ENCODE results near the gene HNF1B.
A peak's percentile ranks its signal among the peaks of the same experiment; 100 is the strongest.

Gene HNF1B

DNA sequence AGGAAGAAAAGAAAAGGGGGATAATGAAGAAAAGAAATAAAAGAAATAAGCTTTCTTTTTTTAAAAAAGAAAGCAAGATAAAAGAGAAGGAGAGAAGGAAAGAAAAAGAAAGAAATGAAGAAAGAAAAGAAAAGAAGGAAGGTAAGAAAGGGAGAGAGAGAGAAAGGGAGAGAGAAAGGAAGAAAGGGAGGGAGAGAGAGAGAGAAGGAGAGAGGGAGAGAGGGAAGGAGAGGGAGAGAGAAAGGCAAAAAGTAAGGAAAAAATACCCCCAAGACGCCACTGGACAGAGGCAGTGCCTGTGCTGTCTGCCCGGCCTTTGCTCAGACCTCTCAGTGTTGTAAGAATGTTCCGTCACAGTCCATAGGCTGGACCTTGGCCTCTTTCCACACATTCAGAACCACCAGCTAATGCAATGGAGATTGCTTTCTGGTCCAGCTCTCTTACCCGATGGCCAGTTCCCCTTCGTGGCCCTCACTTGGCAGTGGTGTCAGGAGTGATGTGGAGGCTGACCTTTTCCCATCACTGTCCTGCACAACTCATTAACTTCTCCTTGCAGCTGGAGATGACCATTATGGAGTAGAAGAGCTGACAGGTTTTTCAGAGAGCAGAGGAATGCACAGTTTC lies 14.3 kb upstream of the HNF1B start:
- no peak for DNase-seq

DNA sequence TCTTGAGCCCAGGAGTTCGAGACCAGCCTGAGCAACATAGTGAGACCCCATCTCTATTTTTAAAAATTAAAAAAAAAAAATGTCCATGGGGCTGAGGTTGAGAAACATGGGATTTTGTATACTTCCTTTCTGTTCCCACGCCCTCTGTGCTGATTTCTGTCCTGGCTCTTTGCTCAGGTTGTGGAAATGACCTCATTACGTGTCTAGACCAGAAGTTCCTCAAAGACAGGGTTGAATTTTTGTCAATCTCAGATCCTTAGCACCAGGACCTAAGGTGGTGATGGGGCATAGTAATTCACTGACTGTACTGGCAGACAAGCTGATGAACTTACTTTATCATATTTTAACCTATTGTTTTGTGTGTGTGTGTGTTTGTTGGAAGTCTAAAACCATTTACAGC lies 11.2 kb upstream of the HNF1B start:
- DNase-seq = no peak

DNA sequence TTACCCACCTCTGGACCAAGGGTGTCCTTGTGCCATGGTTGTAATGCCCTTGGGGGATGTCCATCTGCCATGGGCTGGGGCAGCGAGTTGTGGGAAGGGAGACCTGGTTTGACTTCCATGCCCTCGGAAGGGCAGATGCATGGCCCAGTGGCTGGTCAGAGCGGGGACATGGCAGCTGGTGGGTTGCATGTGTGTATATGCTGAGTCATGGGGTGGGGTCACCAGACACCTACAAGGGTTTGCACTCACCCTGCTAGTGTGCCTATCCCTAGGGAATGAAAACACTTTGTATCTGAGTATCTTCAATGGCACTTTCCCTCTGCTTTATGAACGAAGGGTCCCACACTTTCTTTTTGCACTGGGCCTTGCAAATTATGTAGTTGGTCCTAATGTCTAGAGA lies 10.6 kb upstream of the HNF1B start:
- DNase-seq = no peak

- DNase-seq = no peak
Observed at GRCh38 chr17:37754363-37754762, 9.5 kb upstream of the HNF1B start.

DNA sequence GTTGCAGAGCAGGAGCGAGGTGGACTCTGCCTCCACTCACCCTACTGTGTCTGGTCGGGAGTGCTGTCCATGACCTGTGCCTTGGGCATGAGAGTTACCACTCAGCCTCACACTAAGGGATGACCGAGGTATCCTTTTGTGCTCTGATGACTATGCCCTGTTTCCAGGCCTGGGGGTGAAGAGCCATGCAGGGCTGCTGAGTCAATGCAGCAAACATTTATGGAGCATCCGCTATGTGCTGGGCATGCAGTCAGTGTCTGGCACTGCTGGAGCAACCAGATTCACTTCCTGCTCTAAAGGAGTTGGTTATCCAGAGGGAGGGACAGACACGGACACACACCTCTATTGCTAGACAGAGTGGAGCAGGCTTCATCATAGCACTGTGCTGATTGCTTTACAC lies 7.6 kb upstream of the HNF1B start:
- DNase-seq = no peak

DNA sequence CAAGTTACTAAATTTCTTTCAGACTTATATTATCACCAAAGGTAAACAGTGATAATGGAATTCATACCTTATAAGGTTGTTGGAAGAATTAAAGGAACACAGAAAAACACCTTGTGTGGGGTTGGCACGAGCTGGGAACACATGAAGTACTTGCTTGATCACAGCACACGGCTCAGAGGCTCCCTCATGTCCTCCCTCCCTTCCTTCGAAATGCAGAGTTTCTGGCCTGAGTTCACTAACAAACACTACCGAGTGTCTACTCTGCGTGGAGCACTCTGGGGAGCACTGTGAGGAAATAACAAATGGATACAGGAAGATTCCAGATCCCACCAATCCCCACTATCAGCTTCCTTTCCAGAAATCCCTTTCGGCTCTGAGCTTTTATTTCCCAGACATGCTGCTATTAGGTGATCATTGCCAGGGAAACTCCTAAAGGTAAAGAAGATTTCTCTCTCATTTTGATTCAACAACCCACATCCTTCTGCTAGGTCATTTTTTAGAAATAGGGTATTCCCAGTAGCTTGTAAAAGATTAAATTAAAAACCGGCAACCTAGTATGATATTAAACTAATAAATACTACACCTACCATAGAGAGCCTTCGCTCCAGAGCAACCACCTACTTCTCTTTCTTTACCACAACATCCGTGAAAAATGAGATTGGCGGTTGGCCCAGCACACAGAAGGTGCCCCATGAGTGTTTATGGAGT lies 6.1 kb upstream of the HNF1B start:
- DNase-seq = no peak

DNA sequence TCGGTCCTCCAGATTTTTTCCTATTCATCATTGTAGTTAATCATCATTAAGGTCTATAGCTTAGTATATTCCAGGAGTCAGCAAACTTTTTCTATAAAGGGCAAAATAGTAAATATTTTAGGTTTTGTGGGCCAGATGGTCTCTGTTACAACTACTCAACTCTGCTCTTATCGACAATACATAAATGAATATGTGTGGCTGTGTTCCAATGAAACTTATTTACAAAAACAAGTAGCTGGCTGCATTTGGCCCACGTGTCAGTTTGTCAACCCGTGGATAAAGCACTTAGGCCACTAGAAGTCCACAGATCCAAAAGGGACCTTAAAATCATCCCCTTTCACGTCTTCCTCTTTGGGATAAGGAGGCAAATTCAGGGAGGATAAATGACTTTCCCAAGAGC lies 5.4 kb upstream of the HNF1B start:
- no peak for DNase-seq

DNA sequence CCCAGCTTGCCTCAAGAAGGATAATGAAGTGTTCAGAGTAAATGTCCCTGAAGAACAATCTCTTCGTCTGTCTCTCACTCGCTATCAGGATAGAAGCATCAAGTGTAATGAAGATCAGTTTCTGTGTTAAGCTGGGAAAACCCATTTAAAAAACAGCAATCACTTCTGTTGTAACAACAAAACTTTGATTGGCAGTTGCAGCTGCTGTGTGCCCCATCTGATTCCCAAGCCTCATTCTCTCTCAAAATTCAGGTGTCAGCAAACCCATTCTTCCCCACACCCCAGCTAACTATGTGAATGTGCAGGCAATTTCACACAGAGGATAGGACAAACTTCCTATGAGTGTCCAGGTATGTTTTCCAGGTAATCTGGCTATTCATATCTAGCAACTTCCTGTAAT lies 2.4 kb upstream of the HNF1B start:
- DNase-seq = no peak

DNA sequence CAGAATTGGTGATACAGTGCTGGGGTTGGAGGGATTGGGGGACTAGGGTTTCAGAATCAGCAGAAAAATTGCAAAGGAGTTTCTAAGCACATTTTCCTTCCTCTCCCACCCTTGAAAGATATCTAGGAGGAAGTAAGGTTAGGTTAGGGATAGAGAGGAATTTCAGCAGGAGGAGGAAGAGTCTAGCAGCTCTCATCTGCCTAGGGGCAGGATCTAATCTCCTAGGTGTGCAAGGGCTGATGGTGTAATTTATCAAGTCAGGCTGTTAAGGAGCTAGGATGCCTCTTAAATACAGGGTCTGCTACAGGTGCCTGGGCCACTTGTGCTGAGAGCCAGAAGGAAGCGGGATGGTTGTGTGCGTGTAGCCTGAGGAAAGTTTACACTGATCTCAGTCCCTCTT lies 1.8 kb upstream of the HNF1B start:
- no peak for DNase-seq

GRCh38 chr17:37745801-37746426 lies 1.1 kb upstream of the HNF1B start:
- DNase-seq = no peak

DNA sequence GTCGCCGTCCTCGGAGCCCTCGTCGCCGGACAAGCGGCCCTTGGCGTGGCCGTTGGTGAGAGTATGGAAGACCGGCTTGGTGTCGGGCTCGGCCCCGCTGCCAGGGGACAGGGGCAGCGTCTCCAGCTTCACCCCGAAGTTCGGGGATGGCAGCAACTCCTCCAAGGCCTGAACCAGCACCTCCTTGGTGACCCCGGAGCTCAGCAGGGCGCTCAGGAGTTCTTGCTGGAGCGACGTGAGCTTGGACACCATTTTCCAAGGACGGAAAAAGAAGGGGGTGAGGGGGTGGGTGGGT lies 279 bp downstream of the HNF1B start:
- no peak for DNase-seq

GRCh38 chr17:37743875-37744632 lies 805 bp downstream of the HNF1B start:
- peak in 1 of 3 experiments; percentile 24 for DNase-seq

DNA sequence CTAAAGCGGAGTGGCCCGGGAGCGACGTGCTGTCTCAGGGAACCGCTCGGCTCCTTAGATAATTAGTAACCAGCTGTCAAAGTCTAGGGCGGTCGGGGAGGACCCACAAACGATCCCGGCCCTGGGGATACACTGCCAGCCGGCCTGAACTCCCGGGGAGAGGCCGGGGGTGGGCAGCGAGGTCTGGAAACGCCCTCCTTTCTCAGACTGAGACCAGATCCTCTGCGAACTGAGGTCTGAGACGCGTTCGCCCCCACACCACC lies 1.3 kb downstream of the HNF1B start:
- DNase-seq = no peak

DNA sequence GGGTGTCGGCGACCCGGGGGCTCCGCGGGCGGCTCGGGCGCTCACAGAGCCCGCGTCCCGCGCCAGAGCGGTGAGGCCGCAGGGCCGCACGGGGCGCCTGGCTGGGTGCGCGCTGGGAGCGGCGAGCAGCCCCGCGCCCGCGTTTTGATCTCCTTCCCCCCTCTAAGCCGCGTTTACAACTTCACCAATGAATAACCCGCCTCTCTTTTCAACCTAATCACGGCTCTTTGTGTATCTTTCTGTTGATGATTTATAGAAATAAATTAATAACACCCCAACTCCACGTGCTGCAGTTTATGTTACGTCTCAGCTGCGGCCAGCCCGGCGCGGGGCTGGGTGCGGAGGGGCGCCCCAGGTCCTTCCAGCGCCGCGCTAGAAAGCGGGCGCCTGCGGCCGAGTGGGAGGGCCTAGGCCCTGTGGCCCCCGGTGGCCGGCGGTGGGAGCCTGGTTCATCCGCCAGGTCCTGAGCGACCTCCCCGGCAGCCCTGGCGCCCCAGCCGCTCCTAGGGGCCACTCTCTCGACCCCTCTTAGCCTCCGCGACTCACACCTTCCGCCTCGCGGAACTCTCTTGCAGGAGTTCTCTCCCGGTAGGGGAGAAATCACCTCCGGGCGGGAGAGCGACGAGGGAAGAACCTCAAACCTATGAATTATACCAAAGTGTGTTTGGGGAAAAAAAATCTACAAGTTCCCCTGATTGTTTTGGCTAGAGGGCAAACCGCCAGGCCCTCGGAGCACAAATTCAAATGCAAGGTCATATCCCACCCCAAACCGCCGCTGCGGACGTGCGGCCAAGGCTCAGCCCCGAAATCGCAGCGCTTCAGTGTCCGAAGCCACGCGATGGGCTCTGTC lies 1.9 kb downstream of the HNF1B start:
- peak in 2 of 3 experiments; percentile 27 to 33 for DNase-seq

GRCh38 chr17:37742116-37742761 lies 2.6 kb downstream of the HNF1B start:
- DNase-seq = peak in 2 of 3 experiments; percentile 34 to 44

- DNase-seq = peak in 1 of 3 experiments; percentile 26
Observed at GRCh38 chr17:37741341-37742115, 3.3 kb downstream of the HNF1B start.

GRCh38 chr17:37740915-37741314 lies 3.9 kb downstream of the HNF1B start:
- no peak for DNase-seq

GRCh38 chr17:37737971-37738370 lies 6.9 kb downstream of the HNF1B start:
- DNase-seq = no peak

GRCh38 chr17:37737081-37737480 lies 7.8 kb downstream of the HNF1B start:
- no peak for DNase-seq

DNA sequence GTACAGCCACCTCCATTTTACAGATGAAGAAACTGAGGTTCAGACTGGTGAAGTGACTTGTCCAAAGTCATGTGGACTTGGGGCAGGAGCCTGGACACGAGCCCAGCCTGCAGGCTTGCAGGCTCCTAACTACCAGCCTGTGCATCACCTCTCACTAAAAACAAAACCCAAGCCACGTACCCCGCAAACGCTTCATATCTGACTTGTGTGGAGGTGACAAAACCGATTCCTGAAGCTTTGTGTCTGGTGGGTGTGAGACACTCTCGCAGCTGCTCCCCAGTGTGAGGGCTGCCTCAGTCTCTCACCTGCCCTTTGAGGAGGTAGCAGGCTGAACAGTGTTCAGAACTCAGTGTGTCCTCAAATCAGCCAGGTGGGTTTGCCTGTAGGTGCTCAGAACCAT lies 8.4 kb downstream of the HNF1B start:
- DNase-seq = no peak

DNA sequence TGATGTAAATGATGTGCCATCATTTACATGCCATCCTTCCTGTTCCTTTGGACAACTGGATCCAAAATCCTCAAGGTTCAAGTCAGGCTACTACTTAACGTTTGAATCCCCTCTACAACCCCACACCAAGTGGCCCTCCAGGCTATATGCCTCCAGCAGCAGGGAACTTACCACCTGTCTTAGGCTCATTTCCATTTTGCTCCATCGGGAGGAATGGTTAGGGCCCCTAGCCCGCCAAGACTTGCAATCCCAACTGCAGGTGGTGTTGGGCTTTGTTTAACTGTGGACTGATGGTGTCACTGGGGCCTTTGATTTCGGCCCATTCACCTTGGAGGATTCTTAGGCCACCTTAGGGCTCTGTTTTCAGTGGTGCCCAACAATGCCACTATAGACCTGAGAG lies 9.7 kb downstream of the HNF1B start:
- DNase-seq = no peak

DNA sequence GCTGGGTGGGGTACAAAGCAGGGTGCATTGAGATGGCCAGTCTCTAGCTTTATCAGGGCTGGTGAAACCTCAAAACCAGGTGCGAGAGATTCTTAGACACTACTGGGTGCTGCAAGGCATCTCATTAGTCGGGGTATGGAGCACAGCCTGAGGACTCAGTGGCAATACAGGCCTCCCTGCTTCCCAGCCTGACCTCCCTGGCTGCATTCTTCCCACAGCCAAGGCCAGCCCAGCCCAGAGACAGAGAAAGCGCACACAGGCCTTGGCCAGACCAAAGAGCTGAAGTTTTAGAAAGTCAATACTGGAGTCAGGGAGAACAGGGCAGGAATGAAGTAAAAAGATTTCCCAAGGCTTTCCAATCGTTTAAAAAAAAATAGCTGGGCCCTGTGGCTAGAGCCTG lies 12.5 kb downstream of the HNF1B start:
- DNase-seq = no peak

Data from NCI-H1417 (cell line).